Loucy (cell line): ENCODE data around the gene MRPS18B.
A peak's percentile ranks its signal among the peaks of the same experiment; 100 is the strongest.
"Not testable (repeated sequence)": the region's sequence is repeated elsewhere in the genome, so short reads cannot be mapped to it uniquely, and the experiment has no call there.

Source experiments
- CTCF ChIP-seq: fragments of 200-600 bp; sonication (generic); conservative IDR thresholded peaks from 2 replicates; pipeline ENCODE4 v1.5.1; 2014; ENCODE audit warnings: mild to moderate bottlenecking, antibody characterized with exemption, low read length
- EZH2phosphoT487 ChIP-seq: fragments of 200-600 bp; IDR thresholded peaks from 2 replicates; pipeline ENCODE4 v1.6.1; 2018; ENCODE audit warnings: antibody characterized with exemption, mild to moderate bottlenecking, moderate library complexity, borderline replicate concordance

GRCh38 chr6:30597315-30598144 is 20.1 kb upstream of the MRPS18B start:
- peak; percentile 83 for TF ChIP-seq CTCF
- TF ChIP-seq EZH2phosphoT487: not testable (repeated sequence)
